CD14-positive monocyte (primary cell): ENCODE results near the gene USP25. TPM values are rescaled to one million over a fixed set of nuclear protein-coding genes. Genes with fewer than 3 reads are reported as not detected.

Source experiments
- DNase-seq, 3 donors: peaks; one replicate each; pipeline ENCODE4 v3.0.0-alpha.2; 2011 to 2022
- H2AFZ ChIP-seq: 2 replicates; pipeline ENCODE4 v1.6.0; 2012; ENCODE audit warnings: mild to moderate bottlenecking, low read depth, low read length, inconsistent platforms; ENCODE audit not compliant: insufficient read depth, poor library complexity, severe bottlenecking
- H3K27ac ChIP-seq, 2 donors: 1 replicate in 1 of 2; 2 replicates in 1 of 2; pipeline ENCODE4 v1.5.1; 2012 to 2013; ENCODE audit warnings: low read length in 2 of 2, control low read depth in 1 of 2, inconsistent platforms in 1 of 2, low read depth in 1 of 2, mild to moderate bottlenecking in 1 of 2
- H3K27me3 ChIP-seq, 2 donors: one replicate each; pipeline versions ENCODE4 v1.6.0 to v1.6.1; 2011 to 2013; ENCODE audit warnings: low read length in 2 of 2; ENCODE audit not compliant: control insufficient read depth in 2 of 2, insufficient read depth in 2 of 2
- H3K36me3 ChIP-seq, 2 donors: replicated peaks in 1 of 2; 1 replicate in 1 of 2; 2 replicates in 1 of 2; pipeline versions ENCODE4 v1.5.1 to v1.6.1; 2012 to 2013; ENCODE audit warnings: low read length in 2 of 2, control low read depth in 1 of 2, inconsistent platforms in 1 of 2, mild to moderate bottlenecking in 1 of 2; ENCODE audit not compliant: insufficient read depth in 2 of 2, control insufficient read depth in 1 of 2
- H3K4me1 ChIP-seq, 2 donors: 1 replicate in 1 of 2; 2 replicates in 1 of 2; pipeline versions ENCODE4 v1.5.1 to v1.6.1; 2012 to 2013; ENCODE audit warnings: low read length in 2 of 2, control low read depth in 1 of 2, inconsistent platforms in 1 of 2, mild to moderate bottlenecking in 1 of 2, moderate library complexity in 1 of 2; ENCODE audit not compliant: insufficient read depth in 2 of 2, control insufficient read depth in 1 of 2
- H3K4me2 ChIP-seq: replicated peaks from 2 replicates; pipeline ENCODE3; 2012; ENCODE audit warnings: low read length, moderate library complexity, mild to moderate bottlenecking; ENCODE audit not compliant: poor library complexity, severe bottlenecking; ENCODE audit errors: extremely low read depth
- H3K4me3 ChIP-seq, 3 experiments: fragments of 200-600 bp in 1 of 3; sonication (generic) in 1 of 3; replicated peaks in 1 of 3; 1 replicate in 2 of 3; 2 replicates in 1 of 3; pipeline ENCODE4 v1.5.1; 2011 to 2013; ENCODE audit warnings: low read length in 3 of 3, mild to moderate bottlenecking in 3 of 3, control low read depth in 2 of 3, low read depth in 2 of 3, inconsistent platforms in 1 of 3, moderate library complexity in 1 of 3
- H3K79me2 ChIP-seq: 2 replicates; pipeline ENCODE4 v1.6.0; 2012; ENCODE audit warnings: mild to moderate bottlenecking, control low read depth, inconsistent platforms, low read length, moderate library complexity; ENCODE audit not compliant: insufficient read depth
- H3K9ac ChIP-seq: 2 replicates; pipeline ENCODE4 v1.6.0; 2017; ENCODE audit warnings: low read length, mild to moderate bottlenecking; ENCODE audit not compliant: insufficient read depth, poor library complexity, severe bottlenecking
- H3K9me3 ChIP-seq, 2 donors: replicated peaks in 1 of 2; 1 replicate in 1 of 2; 2 replicates in 1 of 2; pipeline versions ENCODE4 v1.5.1 to v1.6.1; 2012 to 2013; ENCODE audit warnings: low read length in 2 of 2, control low read depth in 1 of 2; ENCODE audit not compliant: control insufficient read depth in 1 of 2, insufficient read depth in 1 of 2
- H4K20me1 ChIP-seq: 2 replicates; pipeline ENCODE4 v1.6.0; 2012; ENCODE audit warnings: mild to moderate bottlenecking, low read length, control low read depth, moderate library complexity; ENCODE audit not compliant: insufficient read depth
- H3K27ac Mint-ChIP-seq, 7 donors: one replicate each; pipeline ENCODE4 v1.8.0; 2020; ENCODE audit warnings: mild to moderate bottlenecking in 7 of 7, mixed read lengths in 7 of 7, moderate library complexity in 6 of 7, inconsistent platforms in 2 of 7
- H3K27me3 Mint-ChIP-seq, 3 donors: one replicate each; pipeline ENCODE4 v1.8.0; 2021 to 2022; ENCODE audit warnings: low read depth in 3 of 3, mild to moderate bottlenecking in 3 of 3, mixed read lengths in 3 of 3, moderate library complexity in 3 of 3, inconsistent platforms in 1 of 3
- H3K36me3 Mint-ChIP-seq, 2 donors: one replicate each; pipeline ENCODE4 v1.8.0; 2020; ENCODE audit warnings: mixed read lengths in 2 of 2, inconsistent platforms in 1 of 2, mild to moderate bottlenecking in 1 of 2
- H3K4me1 Mint-ChIP-seq: one replicate; pipeline ENCODE4 v1.8.0; 2020; ENCODE audit warnings: mild to moderate bottlenecking, mixed read lengths
- H3K4me3 Mint-ChIP-seq, 2 donors: one replicate each; pipeline ENCODE4 v1.8.0; 2020; ENCODE audit warnings: mild to moderate bottlenecking in 2 of 2, mixed read lengths in 2 of 2, moderate library complexity in 1 of 2
- H3K9me3 Mint-ChIP-seq, 7 donors: one replicate each; pipeline ENCODE4 v1.8.0; 2020 to 2022; ENCODE audit warnings: mixed read lengths in 7 of 7, mild to moderate bottlenecking in 6 of 7, moderate library complexity in 6 of 7, inconsistent platforms in 2 of 7
- whole genome bisulfite sequencing: methylation state at CpG from one replicate; pipeline ENCODE4 v1.1.5; 2013; ENCODE audit warnings: missing lambda C conversion rate; ENCODE audit not compliant: insufficient coverage; 5-methylcytosine and 5-hydroxymethylcytosine counted together
- intact Hi-C, 2 donors: fragments of 100-400 bp; cut with micrococcal nuclease; formaldehyde crosslinking; loops; one replicate each; pipeline versions ENCODE4 v1.15.0 to v1.15.1; 2023
- polyA plus RNA-seq, 3 donors: library from polyadenylated mRNA; depleted of rRNA in 1 of 3; unstranded in 2 of 3; stranded (reverse) in 1 of 3; fragments of 300-500 nt in 2 of 3; fragments of >200 nt in 1 of 3; fragmentation: Illumina TruSeq in 2 of 3; gene quantifications; 1 replicate in 2 of 3; 2 replicates in 1 of 3; pipeline ENCODE4 v1.2.3, GENCODE V29; 2012 to 2021
- TF ChIP-seq, protein P1 (sequence below): fragments of 200-600 bp; IDR thresholded peaks from one replicate; pipeline ENCODE4 v1.8.0; 2022; ENCODE audit warnings: antibody characterized with exemption, mild to moderate bottlenecking

Gene USP25
- polyA plus RNA-seq, 3 donors, result 7.2 to 15.6 (median 9.6) TPM

- no peak for DNase-seq
- peaks cover 99% of the 10 kb centered on the region for H3K79me2 ChIP-seq
- intact Hi-C loops, result no loop called here
- no peak overlapping the region for H3K9ac ChIP-seq
- Mint-ChIP-seq H3K27me3 (peaks cover 0 to 2% (median 2%) of the 10 kb centered on the region in 3 donors), H3K27ac (peak overlapping the region in 2 of 7 donors; percentile 20 to 79), H3K4me1 (peaks cover 52% of the 10 kb centered on the region), H3K4me3 (no peak overlapping the region), H3K36me3 (peaks cover 4 to 15% of the 10 kb centered on the region in 2 donors), H3K9me3 (no peaks in the 10 kb centered on the region)
- TF ChIP-seq, protein P1, sequence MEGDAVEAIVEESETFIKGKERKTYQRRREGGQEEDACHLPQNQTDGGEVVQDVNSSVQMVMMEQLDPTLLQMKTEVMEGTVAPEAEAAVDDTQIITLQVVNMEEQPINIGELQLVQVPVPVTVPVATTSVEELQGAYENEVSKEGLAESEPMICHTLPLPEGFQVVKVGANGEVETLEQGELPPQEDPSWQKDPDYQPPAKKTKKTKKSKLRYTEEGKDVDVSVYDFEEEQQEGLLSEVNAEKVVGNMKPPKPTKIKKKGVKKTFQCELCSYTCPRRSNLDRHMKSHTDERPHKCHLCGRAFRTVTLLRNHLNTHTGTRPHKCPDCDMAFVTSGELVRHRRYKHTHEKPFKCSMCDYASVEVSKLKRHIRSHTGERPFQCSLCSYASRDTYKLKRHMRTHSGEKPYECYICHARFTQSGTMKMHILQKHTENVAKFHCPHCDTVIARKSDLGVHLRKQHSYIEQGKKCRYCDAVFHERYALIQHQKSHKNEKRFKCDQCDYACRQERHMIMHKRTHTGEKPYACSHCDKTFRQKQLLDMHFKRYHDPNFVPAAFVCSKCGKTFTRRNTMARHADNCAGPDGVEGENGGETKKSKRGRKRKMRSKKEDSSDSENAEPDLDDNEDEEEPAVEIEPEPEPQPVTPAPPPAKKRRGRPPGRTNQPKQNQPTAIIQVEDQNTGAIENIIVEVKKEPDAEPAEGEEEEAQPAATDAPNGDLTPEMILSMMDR, result no peak
- peaks cover 19 to 34% of the 10 kb centered on the region in 2 donors for H3K4me1 ChIP-seq
- no peaks in the 10 kb centered on the region for H3K36me3 ChIP-seq
- H3K9me3 ChIP-seq, result no peaks in the 10 kb centered on the region
- H2AFZ ChIP-seq, result no peak overlapping the region
- no peaks in the 10 kb centered on the region for H3K27me3 ChIP-seq
- peaks cover 100% of the 10 kb centered on the region for H4K20me1 ChIP-seq
- 100% methylated on average over 1 of the region's 5 CpGs for whole genome bisulfite sequencing
- H3K4me3 ChIP-seq, result no peak overlapping the region
- peak overlapping the region in 1 of 2 donors; percentile 6 for H3K27ac ChIP-seq
- no peak overlapping the region for H3K4me2 ChIP-seq
These were observed 19.5 kb downstream of the USP25 start for GRCh38 chr21:15749082-15749860.

DNA sequence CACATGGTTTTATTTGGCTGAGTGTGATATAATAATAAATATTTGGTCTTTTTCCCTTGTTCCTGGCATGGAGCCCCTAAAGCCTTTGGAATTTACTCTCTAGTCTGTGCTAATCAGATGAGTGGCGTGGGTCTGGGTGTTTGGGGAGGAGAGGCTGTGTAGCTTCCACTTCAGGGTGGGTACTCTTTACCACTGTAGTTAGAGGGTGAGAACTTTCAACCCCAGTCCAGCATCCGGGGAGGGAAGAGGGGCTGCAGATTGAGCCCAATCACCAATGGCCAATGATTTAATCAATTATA, 20.0 kb downstream of the USP25 start:
- Histone ChIP-seq H2AFZ (no peak overlapping the region), H3K4me1 (peaks cover 23 to 40% of the 10 kb centered on the region in 2 donors), H3K27ac (peak overlapping the region in 1 of 2 donors; percentile 6), H3K36me3 (no peaks in the 10 kb centered on the region), H3K9me3 (no peaks in the 10 kb centered on the region), H3K79me2 (peaks cover 99% of the 10 kb centered on the region), H4K20me1 (peaks cover 100% of the 10 kb centered on the region), H3K27me3 (no peaks in the 10 kb centered on the region), H3K4me3 (no peak overlapping the region), H3K4me2 (no peak overlapping the region), H3K9ac (no peak overlapping the region)
- Mint-ChIP-seq H3K27ac (peak overlapping the region in 5 of 7 donors; percentile 12 to 79 (median 52)), H3K9me3 (no peaks in the 10 kb centered on the region), H3K27me3 (peaks cover 0 to 2% (median 2%) of the 10 kb centered on the region in 3 donors), H3K36me3 (peaks cover 4 to 12% of the 10 kb centered on the region in 2 donors), H3K4me3 (no peak overlapping the region), H3K4me1 (peaks cover 56% of the 10 kb centered on the region)
- no CpG with 5 or more reads among the region's 2 CpGs for WGBS
- TF ChIP-seq, protein P1, result no peak
- intact Hi-C loops, result no loop called here
- no peak for DNase-seq
